GM21786 (cell line): ENCODE measurements around the gene COPG1.
A peak's percentile ranks its signal among the peaks of the same experiment; 100 is the strongest.

ENCODE experiments used
- ATAC-seq: cut with Tn5 transposase; IDR thresholded peaks from one replicate; pipeline ENCODE4 v1.9.1; 2021; ENCODE audit not compliant: unreplicated experiment

The COPG1 gene

GRCh38 chr3:129312021-129312639 is 62.7 kb downstream of the COPG1 start:
- no peak for ATAC-seq

- no peak for ATAC-seq
Measured at GRCh38 chr3:129312671-129313414, 63.4 kb downstream of the COPG1 start.

- no peak for ATAC-seq
Measured at GRCh38 chr3:129313415-129313664, 63.9 kb downstream of the COPG1 start.

- no peak for ATAC-seq
Measured at GRCh38 chr3:129313665-129314385, 64.4 kb downstream of the COPG1 start.

GRCh38 chr3:129314386-129315222 is 65.2 kb downstream of the COPG1 start:
- peak; percentile 33 for ATAC-seq

GRCh38 chr3:129315223-129315997 is 66.0 kb downstream of the COPG1 start:
- no peak for ATAC-seq

GRCh38 chr3:129315998-129316247 is 66.5 kb downstream of the COPG1 start:
- no peak for ATAC-seq

GRCh38 chr3:129316248-129317013 is 67.0 kb downstream of the COPG1 start:
- ATAC-seq = peak; percentile 33

GRCh38 chr3:129317014-129317771 is 67.8 kb downstream of the COPG1 start:
- no peak for ATAC-seq

GRCh38 chr3:129317848-129318247 is 68.4 kb downstream of the COPG1 start:
- no peak for ATAC-seq

- no peak for ATAC-seq
Measured at GRCh38 chr3:129318921-129319320, 69.5 kb downstream of the COPG1 start.

- ATAC-seq = no peak
Measured at GRCh38 chr3:129320261-129320660, 70.9 kb downstream of the COPG1 start.

GRCh38 chr3:129320825-129321487 is 71.5 kb downstream of the COPG1 start:
- no peak for ATAC-seq

GRCh38 chr3:129321887-129322286 is 72.5 kb downstream of the COPG1 start:
- no peak for ATAC-seq

GRCh38 chr3:129323651-129324294 is 74.4 kb downstream of the COPG1 start:
- peak; percentile 45 for ATAC-seq

- no peak for ATAC-seq
Measured at GRCh38 chr3:129324855-129325254, 75.4 kb downstream of the COPG1 start.

- ATAC-seq = no peak
Measured at GRCh38 chr3:129325383-129325782, 76.0 kb downstream of the COPG1 start.

- ATAC-seq = no peak
Measured at GRCh38 chr3:129326138-129326537, 76.7 kb downstream of the COPG1 start.
